CD4-positive, alpha-beta T cell treated with Interleukin-2 at 100 ng/mL for 4 hours (primary cell): ENCODE results near the gene MARCHF5.
"Not testable (repeated sequence)": the region's sequence is repeated elsewhere in the genome, so short reads cannot be mapped to it uniquely, and the experiment has no call there.

Experiments
- DNase-seq: peaks from one replicate; pipeline ENCODE4 v3.0.0-alpha.2; 2020; ENCODE audit warnings: low spot score

Gene MARCHF5

GRCh38 chr10:92305133-92306072, 14.4 kb downstream of the MARCHF5 start:
- no peak for DNase-seq

GRCh38 chr10:92309272-92309671, 18.3 kb downstream of the MARCHF5 start:
- no peak for DNase-seq

- DNase-seq, result no peak
These were observed 22.8 kb downstream of the MARCHF5 start for GRCh38 chr10:92313750-92314149.

- no peak for DNase-seq
These were observed 25.6 kb downstream of the MARCHF5 start for GRCh38 chr10:92316610-92317009.

GRCh38 chr10:92323079-92323478, 32.1 kb downstream of the MARCHF5 start:
- no peak for DNase-seq

- DNase-seq, result no peak
These were observed 36.8 kb downstream of the MARCHF5 start for GRCh38 chr10:92327445-92328433.

- DNase-seq, result no peak
These were observed 38.0 kb downstream of the MARCHF5 start for GRCh38 chr10:92328993-92329392.

- DNase-seq, result not testable (repeated sequence)
These were observed 39.0 kb downstream of the MARCHF5 start for GRCh38 chr10:92329927-92330326.

GRCh38 chr10:92342796-92343195, 51.8 kb downstream of the MARCHF5 start:
- no peak for DNase-seq

- DNase-seq, result not testable (repeated sequence)
These were observed 54.6 kb downstream of the MARCHF5 start for GRCh38 chr10:92345575-92345974.

GRCh38 chr10:92347035-92347676, 56.2 kb downstream of the MARCHF5 start:
- not testable (repeated sequence) for DNase-seq

GRCh38 chr10:92350411-92350810, 59.4 kb downstream of the MARCHF5 start:
- DNase-seq, result no peak

GRCh38 chr10:92354587-92354986, 63.6 kb downstream of the MARCHF5 start:
- DNase-seq, result no peak

GRCh38 chr10:92356041-92356440, 65.1 kb downstream of the MARCHF5 start:
- DNase-seq, result no peak

- no peak for DNase-seq
These were observed 72.5 kb downstream of the MARCHF5 start for GRCh38 chr10:92363498-92363897.

- no peak for DNase-seq
These were observed 75.5 kb downstream of the MARCHF5 start for GRCh38 chr10:92366412-92367021.

- DNase-seq, result no peak
These were observed 87.0 kb downstream of the MARCHF5 start for GRCh38 chr10:92377962-92378361.

- no peak for DNase-seq
These were observed 90.6 kb downstream of the MARCHF5 start for GRCh38 chr10:92381543-92381954.

- DNase-seq, result no peak
These were observed 91.7 kb downstream of the MARCHF5 start for GRCh38 chr10:92382631-92383030.

GRCh38 chr10:92384741-92385140, 93.8 kb downstream of the MARCHF5 start:
- DNase-seq, result no peak

- no peak for DNase-seq
These were observed 94.9 kb downstream of the MARCHF5 start for GRCh38 chr10:92385831-92386230.
